B cell (primary cell): ENCODE results near the gene SLC8B1. TPM values are rescaled to one million over a fixed set of nuclear protein-coding genes. Genes with fewer than 3 reads are reported as not detected.

Experiments used
- ATAC-seq: fragments of 200-7000 bp; cut with Tn5 transposase; one replicate; pipeline ENCODE4 v1.10.0; 2021; ENCODE audit warnings: low read depth, mild to moderate bottlenecking, moderate number of reproducible peaks, moderate library complexity
- CTCF ChIA-PET: fragments of 350-600 bp; sonication (Branson Sonifier 250); formaldehyde crosslinking; loops from one replicate; lab custom pipeline; 2021; ENCODE audit warnings: antibody characterized with exemption, inconsistent platforms; lab: Charles Lee
- POLR2A ChIA-PET: fragments of 350-600 bp; sonication (Branson Sonifier 250); formaldehyde crosslinking; loops from one replicate; lab custom pipeline; 2021; ENCODE audit warnings: antibody characterized with exemption; lab: Charles Lee
- DNase-seq: peaks from one replicate; pipeline ENCODE4 v3.0.0; 2013
- H2AFZ ChIP-seq: 2 replicates; pipeline ENCODE4 v1.6.1; 2012; ENCODE audit warnings: mild to moderate bottlenecking, low read depth, low read length; ENCODE audit not compliant: insufficient read depth, poor library complexity, severe bottlenecking
- H3K27ac ChIP-seq, 2 donors: 1 replicate in 1 of 2; 2 replicates in 1 of 2; pipeline ENCODE4 v1.5.1; 2012 to 2013; ENCODE audit warnings: low read length in 2 of 2, mild to moderate bottlenecking in 2 of 2, moderate library complexity in 1 of 2
- H3K27me3 ChIP-seq, 4 experiments: fragments of 200-600 bp in 1 of 4; sonication (generic) in 1 of 4; replicated peaks in 1 of 4; 1 replicate in 2 of 4; 2 replicates in 2 of 4; pipeline versions ENCODE4 v1.6.1 to v1.7.0; 2013 to 2016; ENCODE audit warnings: low read length in 3 of 4, mild to moderate bottlenecking in 2 of 4, mixed read lengths in 1 of 4, moderate library complexity in 1 of 4; ENCODE audit not compliant: insufficient read depth in 4 of 4, control insufficient read depth in 3 of 4; ENCODE audit errors: control extremely low read depth in 1 of 4
- H3K36me3 ChIP-seq, 2 experiments: replicated peaks in 1 of 2; 1 replicate in 1 of 2; 2 replicates in 1 of 2; pipeline versions ENCODE4 v1.6.1 to v1.7.1; 2013; ENCODE audit warnings: low read length in 1 of 2; ENCODE audit not compliant: insufficient read depth in 2 of 2, control insufficient read depth in 1 of 2; ENCODE audit errors: control extremely low read depth in 1 of 2, extremely low read depth in 1 of 2
- H3K4me1 ChIP-seq, 2 donors: fragments of 200-600 bp in 1 of 2; sonication (generic) in 1 of 2; 1 replicate in 1 of 2; 2 replicates in 1 of 2; pipeline versions ENCODE4 v1.5.1 to v1.6.1; 2013 to 2017; ENCODE audit warnings: low read length in 2 of 2; ENCODE audit not compliant: control insufficient read depth in 2 of 2, insufficient read depth in 2 of 2
- H3K4me2 ChIP-seq: replicated peaks from 2 replicates; pipeline ENCODE3; 2012; ENCODE audit warnings: mild to moderate bottlenecking, low read depth, low read length; ENCODE audit not compliant: poor library complexity, severe bottlenecking
- H3K4me3 ChIP-seq, 5 experiments: fragments of 200-600 bp in 1 of 5; sonication (generic) in 1 of 5; 1 replicate in 3 of 5; 2 replicates in 2 of 5; pipeline versions ENCODE4 v1.5.1 to v1.7.0; 2011 to 2016; ENCODE audit warnings: low read length in 4 of 5, mild to moderate bottlenecking in 4 of 5, low read depth in 2 of 5, control low read depth in 1 of 5, moderate library complexity in 1 of 5; ENCODE audit not compliant: insufficient read depth in 1 of 5; ENCODE audit errors: control extremely low read depth in 1 of 5, extremely low read depth in 1 of 5
- H3K79me2 ChIP-seq: fragments of 200-600 bp; sonication (generic); one replicate; pipeline ENCODE4 v1.6.0; 2016; ENCODE audit warnings: low read length; ENCODE audit not compliant: control insufficient read depth, insufficient read depth
- H3K9ac ChIP-seq: fragments of 200-600 bp; sonication (generic); 2 replicates; pipeline ENCODE4 v1.6.1; 2017; ENCODE audit warnings: mild to moderate bottlenecking, low read length, moderate library complexity
- H3K9me3 ChIP-seq, 3 donors: one replicate each; pipeline versions ENCODE4 v1.6.1 to v1.7.1; 2013; ENCODE audit warnings: low read length in 2 of 3; ENCODE audit not compliant: control insufficient read depth in 2 of 3, insufficient read depth in 1 of 3; ENCODE audit errors: control extremely low read depth in 1 of 3
- H4K20me1 ChIP-seq: 2 replicates; pipeline ENCODE4 v1.6.0; 2012; ENCODE audit warnings: mild to moderate bottlenecking, low read length; ENCODE audit not compliant: insufficient read depth, control insufficient read depth, poor library complexity, severe bottlenecking
- H3K27ac Mint-ChIP-seq: one replicate; pipeline ENCODE4 v1.8.0; 2021; ENCODE audit warnings: mixed read lengths
- H3K27me3 Mint-ChIP-seq: one replicate; pipeline ENCODE4 v1.8.0; 2021; ENCODE audit warnings: mixed read lengths
- H3K4me1 Mint-ChIP-seq: one replicate; pipeline ENCODE4 v1.8.0; 2021; ENCODE audit warnings: mixed read lengths
- H3K4me3 Mint-ChIP-seq: one replicate; pipeline ENCODE4 v1.8.0; 2021; ENCODE audit warnings: mixed read lengths
- H3K9me3 Mint-ChIP-seq: one replicate; pipeline ENCODE4 v1.8.0; 2022; ENCODE audit warnings: mixed read lengths; ENCODE audit not compliant: insufficient read depth
- EZH2 ChIP-seq: IDR thresholded peaks from 2 replicates; pipeline ENCODE4 v1.6.1; 2012; ENCODE audit warnings: borderline replicate concordance, low read depth, mild to moderate bottlenecking, moderate library complexity, low read length; ENCODE audit not compliant: insufficient read depth, poor library complexity, severe bottlenecking
- WGBS: methylation state at CpG from one replicate; pipeline ENCODE4 v1.1.5; 2013; ENCODE audit warnings: missing lambda C conversion rate; ENCODE audit not compliant: insufficient coverage; 5-methylcytosine and 5-hydroxymethylcytosine counted together
- intact Hi-C: fragments of 100-400 bp; cut with micrococcal nuclease; formaldehyde crosslinking; loops from one replicate; pipeline ENCODE4 v1.10.0; 2022
- polyA plus RNA-seq: library from polyadenylated mRNA; depleted of rRNA; stranded (reverse); fragments of >200 nt; gene quantifications from 2 replicates; pipeline ENCODE4 v1.2.3, GENCODE V29; 2012
- total RNA-seq, 2 donors: library from RNA; stranded (reverse); fragments of 120-200 nt in 1 of 2; gene quantifications; 1 replicate in 1 of 2; 2 replicates in 1 of 2; pipeline versions ENCODE4 v1.2.3 to v1.2.4, GENCODE V29; 2013 to 2022
- TF ChIP-seq, protein P1 (sequence below): fragments of 200-600 bp; IDR thresholded peaks from one replicate; pipeline ENCODE4 v1.8.0; 2022; ENCODE audit warnings: antibody characterized with exemption, mild to moderate bottlenecking

Gene SLC8B1
- total and polyA plus RNA-seq, 2 donors (not counting 1 experiment from before 2014, with no cell fraction given), result 18.7 to 35.6 TPM

DNA sequence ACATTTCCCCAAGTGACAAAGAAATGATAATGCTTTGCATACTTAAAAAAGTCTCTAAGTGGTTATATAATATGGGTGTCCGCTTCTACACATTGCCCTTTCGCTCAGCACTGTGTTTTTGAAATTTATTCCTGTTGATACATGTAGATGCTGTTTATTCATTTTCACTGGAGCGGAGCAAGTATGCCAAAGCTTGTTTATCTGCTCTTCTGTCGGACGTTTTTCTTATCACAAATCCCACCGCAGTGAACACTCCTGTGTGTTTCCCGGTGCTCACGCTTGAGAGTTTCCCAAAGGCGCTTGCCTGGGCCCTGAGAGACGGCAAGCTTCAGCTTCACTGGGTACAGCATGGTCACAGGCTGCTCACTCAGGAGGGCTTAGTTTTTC, 63.5 kb downstream of the SLC8B1 start:
- Histone ChIP-seq H3K4me3 (no peak overlapping the region), H2AFZ (no peak overlapping the region), H3K27me3 (no peaks in the 10 kb centered on the region), H4K20me1 (no peaks in the 10 kb centered on the region), H3K9ac (no peak overlapping the region), H3K4me1 (no peaks in the 10 kb centered on the region), H3K36me3 (peaks cover 0 to 65% of the 10 kb centered on the region in 2 experiments), H3K4me2 (no peak overlapping the region), H3K27ac (no peak overlapping the region), H3K79me2 (no peaks in the 10 kb centered on the region), H3K9me3 (no peaks in the 10 kb centered on the region)
- H3K27me3 Mint-ChIP-seq, result no peaks in the 10 kb centered on the region
- no peak overlapping the region for H3K27ac Mint-ChIP-seq
- TF ChIP-seq, protein P1, sequence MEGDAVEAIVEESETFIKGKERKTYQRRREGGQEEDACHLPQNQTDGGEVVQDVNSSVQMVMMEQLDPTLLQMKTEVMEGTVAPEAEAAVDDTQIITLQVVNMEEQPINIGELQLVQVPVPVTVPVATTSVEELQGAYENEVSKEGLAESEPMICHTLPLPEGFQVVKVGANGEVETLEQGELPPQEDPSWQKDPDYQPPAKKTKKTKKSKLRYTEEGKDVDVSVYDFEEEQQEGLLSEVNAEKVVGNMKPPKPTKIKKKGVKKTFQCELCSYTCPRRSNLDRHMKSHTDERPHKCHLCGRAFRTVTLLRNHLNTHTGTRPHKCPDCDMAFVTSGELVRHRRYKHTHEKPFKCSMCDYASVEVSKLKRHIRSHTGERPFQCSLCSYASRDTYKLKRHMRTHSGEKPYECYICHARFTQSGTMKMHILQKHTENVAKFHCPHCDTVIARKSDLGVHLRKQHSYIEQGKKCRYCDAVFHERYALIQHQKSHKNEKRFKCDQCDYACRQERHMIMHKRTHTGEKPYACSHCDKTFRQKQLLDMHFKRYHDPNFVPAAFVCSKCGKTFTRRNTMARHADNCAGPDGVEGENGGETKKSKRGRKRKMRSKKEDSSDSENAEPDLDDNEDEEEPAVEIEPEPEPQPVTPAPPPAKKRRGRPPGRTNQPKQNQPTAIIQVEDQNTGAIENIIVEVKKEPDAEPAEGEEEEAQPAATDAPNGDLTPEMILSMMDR, result no peak
- TF ChIP-seq EZH2, result no peak
- H3K9me3 Mint-ChIP-seq, result no peaks in the 10 kb centered on the region
- ChIA-PET POLR2A (no interaction called here), CTCF (no interaction called here)
- DNase-seq (no peak), ATAC-seq (no peak)
- no peaks in the 10 kb centered on the region for H3K4me1 Mint-ChIP-seq
- intact Hi-C loops, result no loop called here
- WGBS, result over 99% methylated on average over 10 of the region's 10 CpGs
- H3K4me3 Mint-ChIP-seq, result no peak overlapping the region

DNA sequence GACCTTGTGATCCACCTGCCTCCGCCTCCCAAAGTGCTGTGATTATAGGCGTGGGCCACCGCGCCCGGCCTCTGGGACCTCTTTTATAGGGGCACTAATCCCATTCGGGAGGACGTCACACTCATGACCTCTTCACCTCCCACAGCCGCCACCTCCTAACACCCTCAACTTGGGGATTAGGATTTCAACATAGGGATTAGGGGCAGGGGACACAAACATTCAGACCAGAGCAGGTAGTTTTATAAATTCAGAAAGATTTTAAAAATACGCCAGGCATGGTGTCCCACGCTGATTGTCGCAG, 64.2 kb downstream of the SLC8B1 start:
- Mint-ChIP-seq H3K4me1 (no peaks in the 10 kb centered on the region), H3K27me3 (no peaks in the 10 kb centered on the region), H3K4me3 (no peak overlapping the region), H3K9me3 (no peaks in the 10 kb centered on the region), H3K27ac (no peak overlapping the region)
- ChIA-PET CTCF (interaction anchor here (1.2 kb wide), 1 partner anchor 98 kb away, joined by 3 read pairs; no protein-coding TSS in a partner anchor), POLR2A (no interaction called here)
- intact Hi-C loops, result no loop called here
- Histone ChIP-seq H3K9me3 (no peaks in the 10 kb centered on the region), H4K20me1 (no peaks in the 10 kb centered on the region), H3K27me3 (no peaks in the 10 kb centered on the region), H3K27ac (no peak overlapping the region), H3K9ac (no peak overlapping the region), H3K4me1 (no peaks in the 10 kb centered on the region), H3K79me2 (no peaks in the 10 kb centered on the region), H3K4me3 (no peak overlapping the region), H3K36me3 (peaks cover 0 to 70% of the 10 kb centered on the region in 2 experiments), H3K4me2 (no peak overlapping the region), H2AFZ (no peak overlapping the region)
- WGBS, result no CpG with 5 or more reads among the region's 11 CpGs
- TF ChIP-seq, protein P1, result no peak
- TF ChIP-seq EZH2, result no peak
- no peak for DNase-seq
- ATAC-seq, result no peak
